Stimulated activated CD8-positive, alpha-beta memory T cell treated with anti-CD3 and anti-CD28 coated beads, Interleukin-7, amount 100 ng/mL, for 4 hours (primary cell): ENCODE measurements around the gene HNRNPUL1.

Source experiments
- DNase-seq, 2 donors: peaks; one replicate each; pipeline ENCODE4 v3.0.0-alpha.2; 2020; ENCODE audit warnings: low read depth in 2 of 2

The HNRNPUL1 gene

GRCh38 chr19:41234512-41235168, 29.5 kb upstream of the HNRNPUL1 start:
- DNase-seq, result no peak

- DNase-seq, result no peak
Measured at GRCh38 chr19:41235480-41235879, 28.7 kb upstream of the HNRNPUL1 start.

- DNase-seq, result no peak
Measured at GRCh38 chr19:41238244-41238643, 25.9 kb upstream of the HNRNPUL1 start.

- DNase-seq, result no peak
Measured at GRCh38 chr19:41239363-41239762, 24.8 kb upstream of the HNRNPUL1 start.

GRCh38 chr19:41239961-41240574, 24.1 kb upstream of the HNRNPUL1 start:
- no peak for DNase-seq

GRCh38 chr19:41241859-41242258, 22.3 kb upstream of the HNRNPUL1 start:
- DNase-seq, result no peak

GRCh38 chr19:41244117-41244516, 20.1 kb upstream of the HNRNPUL1 start:
- DNase-seq, result no peak

GRCh38 chr19:41245843-41246242, 18.3 kb upstream of the HNRNPUL1 start:
- DNase-seq, result no peak

GRCh38 chr19:41248895-41249294, 15.3 kb upstream of the HNRNPUL1 start:
- DNase-seq, result no peak

GRCh38 chr19:41249707-41250423, 14.3 kb upstream of the HNRNPUL1 start:
- DNase-seq, result no peak

GRCh38 chr19:41253660-41254059, 10.5 kb upstream of the HNRNPUL1 start:
- DNase-seq, result no peak

GRCh38 chr19:41255171-41255570, 9.0 kb upstream of the HNRNPUL1 start:
- DNase-seq, result no peak

- no peak for DNase-seq
Measured at GRCh38 chr19:41261474-41262190, 2.5 kb upstream of the HNRNPUL1 start.

GRCh38 chr19:41263042-41263849, 926 bp upstream of the HNRNPUL1 start:
- DNase-seq, result peak; percentile 60 to 69

- peak; percentile 14 to 42 for DNase-seq
Measured at GRCh38 chr19:41264581-41265394, 616 bp downstream of the HNRNPUL1 start.

GRCh38 chr19:41265395-41266153, 1.4 kb downstream of the HNRNPUL1 start:
- no peak for DNase-seq

- no peak for DNase-seq
Measured at GRCh38 chr19:41269055-41269454, 4.9 kb downstream of the HNRNPUL1 start.

GRCh38 chr19:41269571-41269970, 5.4 kb downstream of the HNRNPUL1 start:
- DNase-seq, result no peak

- no peak for DNase-seq
Measured at GRCh38 chr19:41273076-41273475, 8.9 kb downstream of the HNRNPUL1 start.

GRCh38 chr19:41274802-41275201, 10.6 kb downstream of the HNRNPUL1 start:
- DNase-seq, result no peak
